Ramos (cell line): ENCODE results near the gene DDIAS.
"Not testable (repeated sequence)": the region's sequence is repeated elsewhere in the genome, so short reads cannot be mapped to it uniquely, and the experiment has no call there.

Experiments used
- in situ Hi-C: fragments of 300-500 bp; cut with MboI; formaldehyde crosslinking; loops from one replicate; pipeline ENCODE4 v1.14.3; 2022; ENCODE audit warnings: low sequenced_read_pairs; ENCODE audit not compliant: unreplicated experiment

Gene DDIAS

GRCh38 chr11:82901165-82901921, at the start of gene DDIAS:
Gene DDIAS, plus strand, starts transcription at chr11:82901736. Its CDS starts 13,003 bp downstream, at chr11:82914739.
- in situ Hi-C loops, result loop anchor here (10.0 kb wide), 2 partner anchors 353 to 383 kb away; partner anchors contain the start of gene CCDC90B

- in situ Hi-C loops, result no loop called here
Measured at GRCh38 chr11:82854242-82854641, 47.3 kb upstream of the DDIAS start.

- in situ Hi-C loops, result not testable (repeated sequence)
Measured at GRCh38 chr11:82854916-82855315, 46.6 kb upstream of the DDIAS start.

GRCh38 chr11:82855616-82856015, 45.9 kb upstream of the DDIAS start:
- in situ Hi-C loops, result no loop called here

- in situ Hi-C loops, result no loop called here
Measured at GRCh38 chr11:82857145-82857544, 44.4 kb upstream of the DDIAS start.

GRCh38 chr11:82858133-82858532, 43.4 kb upstream of the DDIAS start:
- in situ Hi-C loops, result no loop called here

- in situ Hi-C loops, result no loop called here
Measured at GRCh38 chr11:82858556-82859091, 42.9 kb upstream of the DDIAS start.

GRCh38 chr11:82859750-82860149, 41.8 kb upstream of the DDIAS start:
- in situ Hi-C loops, result loop anchor here (10.0 kb wide), 1 partner anchor 955 kb away; no protein-coding TSS in a partner anchor

- in situ Hi-C loops, result loop anchor here (10.0 kb wide), 1 partner anchor 952 kb away; no protein-coding TSS in a partner anchor
Measured at GRCh38 chr11:82862379-82862778, 39.2 kb upstream of the DDIAS start.

- in situ Hi-C loops, result loop anchor here (10.0 kb wide), 1 partner anchor 952 kb away; no protein-coding TSS in a partner anchor
Measured at GRCh38 chr11:82863209-82863608, 38.3 kb upstream of the DDIAS start.

GRCh38 chr11:82864268-82864667, 37.3 kb upstream of the DDIAS start:
- in situ Hi-C loops, result loop anchor here (10.0 kb wide), 1 partner anchor 951 kb away; no protein-coding TSS in a partner anchor

GRCh38 chr11:82865841-82866240, 35.7 kb upstream of the DDIAS start:
- in situ Hi-C loops, result loop anchor here (10.0 kb wide), 1 partner anchor 949 kb away; no protein-coding TSS in a partner anchor

GRCh38 chr11:82867495-82868082, 33.9 kb upstream of the DDIAS start:
- in situ Hi-C loops, result loop anchor here (10.0 kb wide), 1 partner anchor 947 kb away; no protein-coding TSS in a partner anchor

GRCh38 chr11:82869657-82870056, 31.9 kb upstream of the DDIAS start:
- in situ Hi-C loops, result loop anchor here (10.0 kb wide), 1 partner anchor 945 kb away; no protein-coding TSS in a partner anchor

GRCh38 chr11:82871646-82872045, 29.9 kb upstream of the DDIAS start:
- in situ Hi-C loops, result no loop called here

- in situ Hi-C loops, result no loop called here
Measured at GRCh38 chr11:82872377-82873150, 29.0 kb upstream of the DDIAS start.

- in situ Hi-C loops, result no loop called here
Measured at GRCh38 chr11:82873919-82874333, 27.6 kb upstream of the DDIAS start.

- in situ Hi-C loops, result no loop called here
Measured at GRCh38 chr11:82874646-82875523, 26.7 kb upstream of the DDIAS start.

- in situ Hi-C loops, result no loop called here
Measured at GRCh38 chr11:82883853-82884252, 17.7 kb upstream of the DDIAS start.
